IMR-90 (cell line): ENCODE measurements around the gene RBM15B. TPM values are rescaled to one million over a fixed set of nuclear protein-coding genes. Genes with fewer than 3 reads are reported as not detected.

Experiments used
- ATAC-seq: fragments of 200-7000 bp; cut with Tn5 transposase; 2 replicates; pipeline ENCODE4 v1.9.1; 2020; ENCODE audit warnings: low read depth, mild to moderate bottlenecking, moderate library complexity
- BruUV-seq: library from RNA; stranded (reverse); fragments of 400-500 nt; replicated peaks from 2 replicates; lab custom pipeline; 2021; lab: Mats Ljungman, UMichigan
- CTCF ChIA-PET: fragments of 300-600 bp; formaldehyde crosslinking; extraction: SDS; loops from one replicate; lab custom pipeline; 2021; ENCODE audit warnings: antibody characterized with exemption; lab: Yijun Ruan, JAX
- POLR2A ChIA-PET: fragments of 300-600 bp; sonication (Branson Sonifier 250); formaldehyde crosslinking; loops from one replicate; lab custom pipeline; 2022; ENCODE audit warnings: antibody characterized with exemption; ENCODE audit not compliant: unreplicated experiment; lab: Charles Lee
- DNase-seq: peaks from one replicate; pipeline ENCODE4 v3.0.0; 2013
- H2AFZ ChIP-seq: replicated peaks from 2 replicates; pipeline ENCODE3; 2013; ENCODE audit warnings: low read length, mild to moderate bottlenecking; ENCODE audit not compliant: poor library complexity
- H2AK5ac ChIP-seq: 2 replicates; pipeline ENCODE4 v1.6.1; 2013; ENCODE audit warnings: low read depth, low read length, inconsistent platforms
- H2AK9ac ChIP-seq: replicated peaks from 2 replicates; pipeline ENCODE3; 2013; ENCODE audit warnings: mild to moderate bottlenecking, low read depth, low read length, moderate library complexity; ENCODE audit not compliant: poor library complexity
- H2BK120ac ChIP-seq: 2 replicates; pipeline ENCODE4 v1.6.1; 2013; ENCODE audit warnings: low read depth, low read length, inconsistent platforms
- H2BK15ac ChIP-seq: 3 replicates; pipeline ENCODE4 v1.6.1; 2013; ENCODE audit warnings: low read depth, low read length, inconsistent platforms
- H2BK20ac ChIP-seq: 2 replicates; pipeline ENCODE4 v1.6.1; 2013; ENCODE audit warnings: low read depth, mild to moderate bottlenecking, inconsistent platforms, low read length, moderate library complexity
- H2BK5ac ChIP-seq: 2 replicates; pipeline ENCODE4 v1.6.1; 2013; ENCODE audit warnings: mild to moderate bottlenecking, low read depth, low read length, inconsistent platforms; ENCODE audit not compliant: poor library complexity, severe bottlenecking
- H3K14ac ChIP-seq: replicated peaks from 2 replicates; pipeline ENCODE4 v1.6.1; 2013; ENCODE audit warnings: low read depth, low read length, inconsistent platforms
- H3K18ac ChIP-seq: 2 replicates; pipeline ENCODE4 v1.6.1; 2013; ENCODE audit warnings: low read depth, low read length, control low read depth
- H3K23ac ChIP-seq: 2 replicates; pipeline ENCODE4 v1.6.1; 2013; ENCODE audit warnings: low read depth, low read length, inconsistent platforms
- H3K27ac ChIP-seq: 2 replicates; pipeline ENCODE4 v1.5.1; 2013; ENCODE audit warnings: mild to moderate bottlenecking, control low read depth, low read length; ENCODE audit not compliant: insufficient read depth
- H3K27me3 ChIP-seq: 2 replicates; pipeline ENCODE4 v1.6.1; 2013; ENCODE audit warnings: low read length; ENCODE audit not compliant: control insufficient read depth, insufficient read depth
- H3K36me3 ChIP-seq: 2 replicates; pipeline ENCODE4 v1.6.1; 2013; ENCODE audit warnings: low read length, mixed read lengths; ENCODE audit not compliant: control insufficient read depth, insufficient read depth
- H3K4ac ChIP-seq: 2 replicates; pipeline ENCODE4 v1.6.1; 2013; ENCODE audit warnings: low read depth, low read length, inconsistent platforms
- H3K4me1 ChIP-seq: 2 replicates; pipeline ENCODE4 v1.6.1; 2013; ENCODE audit warnings: low read length, mixed read lengths; ENCODE audit not compliant: control insufficient read depth, insufficient read depth
- H3K4me2 ChIP-seq: 2 replicates; pipeline ENCODE4 v1.6.1; 2013; ENCODE audit warnings: low read depth, mild to moderate bottlenecking, control low read depth, low read length, moderate library complexity
- H3K4me3 ChIP-seq: 2 replicates; pipeline ENCODE4 v1.5.1; 2013; ENCODE audit warnings: low read depth, mild to moderate bottlenecking, control low read depth, low read length, moderate library complexity; ENCODE audit not compliant: insufficient read depth
- H3K56ac ChIP-seq: 2 replicates; pipeline ENCODE4 v1.6.1; 2013; ENCODE audit warnings: low read length, inconsistent platforms; ENCODE audit not compliant: insufficient read depth; ENCODE audit errors: extremely low read depth
- H3K79me1 ChIP-seq, 2 experiments: 2 replicates each; pipeline ENCODE4 v1.6.1; 2013; ENCODE audit warnings: low read length in 2 of 2, inconsistent platforms in 1 of 2, low read depth in 1 of 2
- H3K9ac ChIP-seq: 2 replicates; pipeline ENCODE4 v1.6.1; 2013; ENCODE audit warnings: low read depth, low read length, control low read depth
- H3K9me1 ChIP-seq: 2 replicates; pipeline ENCODE4 v1.6.1; 2013; ENCODE audit warnings: low read length, inconsistent platforms; ENCODE audit not compliant: insufficient read depth
- H3K9me3 ChIP-seq: 2 replicates; pipeline ENCODE4 v1.6.1; 2013; ENCODE audit warnings: low read length; ENCODE audit not compliant: control insufficient read depth, insufficient read depth
- H4K20me1 ChIP-seq: 2 replicates; pipeline ENCODE4 v1.6.1; 2013; ENCODE audit warnings: low read length, inconsistent platforms; ENCODE audit not compliant: insufficient read depth
- H4K5ac ChIP-seq: 2 replicates; pipeline ENCODE4 v1.6.1; 2013; ENCODE audit warnings: mild to moderate bottlenecking, low read depth, low read length, control low read depth
- H4K8ac ChIP-seq, 2 experiments: 2 replicates each; pipeline ENCODE4 v1.6.1; 2013; ENCODE audit warnings: low read depth in 2 of 2, low read length in 2 of 2, control low read depth in 1 of 2, inconsistent platforms in 1 of 2
- H4K91ac ChIP-seq: 2 replicates; pipeline ENCODE4 v1.6.1; 2013; ENCODE audit warnings: low read depth, low read length, inconsistent platforms; ENCODE audit not compliant: insufficient read depth
- BHLHE40 ChIP-seq: fragments of 150-350 bp; IDR thresholded peaks from 2 replicates; pipeline ENCODE4 v1.6.1; 2016; ENCODE audit warnings: mild to moderate bottlenecking, low read depth, low read length
- CEBPB ChIP-seq: IDR thresholded peaks from 2 replicates; pipeline ENCODE4 v1.6.1; 2012; ENCODE audit warnings: low read depth, low read length, improper control_type of control experiment
- CHD1 ChIP-seq: IDR thresholded peaks from 2 replicates; pipeline ENCODE4 v1.6.1; 2012; ENCODE audit warnings: low read depth, low read length, improper control_type of control experiment
- FOS ChIP-seq: fragments of 150-350 bp; IDR thresholded peaks from 2 replicates; pipeline ENCODE4 v1.6.1; 2016; ENCODE audit warnings: low read depth, low read length
- MAFK ChIP-seq: IDR thresholded peaks from 2 replicates; pipeline ENCODE4 v1.6.1; 2012; ENCODE audit warnings: low read depth, low read length, improper control_type of control experiment
- MAZ ChIP-seq: IDR thresholded peaks from 2 replicates; pipeline ENCODE4 v1.6.1; 2012; ENCODE audit warnings: low read depth, mild to moderate bottlenecking, low read length, improper control_type of control experiment, moderate library complexity, borderline replicate concordance
- NFE2L2 ChIP-seq: fragments of 150-350 bp; IDR thresholded peaks from 2 replicates; pipeline ENCODE4 v1.6.1; 2016; ENCODE audit warnings: low read depth, mild to moderate bottlenecking, low read length
- RCOR1 ChIP-seq: IDR thresholded peaks from 2 replicates; pipeline ENCODE4 v1.6.1; 2012; ENCODE audit warnings: mild to moderate bottlenecking, low read length, improper control_type of control experiment; ENCODE audit not compliant: insufficient replicate concordance
- RFX5 ChIP-seq: IDR thresholded peaks from 2 replicates; pipeline ENCODE4 v1.8.0; 2012; ENCODE audit warnings: low read depth, mild to moderate bottlenecking, low read length, moderate library complexity
- SMC3 ChIP-seq: fragments of 150-350 bp; IDR thresholded peaks from 2 replicates; pipeline ENCODE4 v1.6.1; 2016; ENCODE audit warnings: low read depth, mild to moderate bottlenecking, antibody characterized with exemption, low read length, moderate library complexity
- WGBS, 2 experiments: methylation state at CpG; one replicate each; pipeline versions ENCODE4 v1.1.5 to v1.1.7; 2013; ENCODE audit warnings: missing lambda C conversion rate in 2 of 2; ENCODE audit not compliant: insufficient read length in 1 of 2; ENCODE audit errors: extremely low coverage in 2 of 2; 5-methylcytosine and 5-hydroxymethylcytosine counted together
- dilution Hi-C: fragments of 300-500 bp; cut with HindIII; formaldehyde crosslinking; loops from one replicate; pipeline ENCODE4 v1.14.3; 2018; ENCODE audit warnings: low sequenced_read_pairs; ENCODE audit not compliant: unreplicated experiment
- in situ Hi-C: fragments of 300-500 bp; cut with MboI; formaldehyde crosslinking; loops from 3 replicates; pipeline ENCODE4 v1.14.3; 2019; ENCODE audit warnings: low sequenced_read_pairs, inconsistent platforms, mixed read lengths
- intact Hi-C: fragments of 100-400 bp; cut with micrococcal nuclease; formaldehyde crosslinking; loops from 2 replicates; pipeline ENCODE4 v1.10.0; 2022
- polyA plus RNA-seq, 3 experiments: library from polyadenylated mRNA; depleted of rRNA; stranded (reverse); fragments of >200 nt; gene quantifications; 2 replicates each; pipeline ENCODE4 v1.2.3, GENCODE V29; 2012; ENCODE audit warnings: low replicate concordance in 1 of 3
- total RNA-seq: library from RNA; depleted of rRNA; stranded (reverse); fragments of >200 nt; gene quantifications from 2 replicates; pipeline ENCODE4 v1.2.3, GENCODE V29; 2012
- TF ChIP-seq, protein P1 (sequence below): conservative IDR thresholded peaks from 2 replicates; pipeline ENCODE4 v1.5.1; 2012; ENCODE audit warnings: mild to moderate bottlenecking, low read depth, low read length, improper control_type of control experiment

RBM15B gene
- total and polyA plus RNA-seq, 2 of the 4 experiments (the other 2 are of a cell fraction): 16.2 to 17.4 TPM

DNA sequence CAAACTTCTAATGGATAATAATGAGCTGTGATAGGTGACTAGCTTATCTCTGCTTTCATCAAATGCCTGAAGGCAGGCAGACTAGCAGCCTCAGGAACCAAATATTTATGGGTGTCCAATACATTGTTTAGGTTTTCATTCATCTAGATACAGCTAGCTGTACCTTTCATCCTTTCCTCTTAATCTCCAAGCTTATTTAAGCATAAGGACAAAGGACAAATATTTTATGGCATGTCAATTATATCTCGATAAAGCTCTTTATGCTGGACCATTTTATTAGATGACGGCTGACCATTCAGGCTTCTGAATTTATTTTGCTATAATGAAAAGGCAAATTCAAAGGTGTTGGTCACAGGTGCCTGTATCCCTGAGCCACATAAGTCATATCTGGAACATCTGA lies 16.9 kb downstream of the RBM15B start:
- no peak overlapping the region for H2AK9ac ChIP-seq
- H3K4me3 ChIP-seq: no peak overlapping the region
- TF ChIP-seq, protein P1, sequence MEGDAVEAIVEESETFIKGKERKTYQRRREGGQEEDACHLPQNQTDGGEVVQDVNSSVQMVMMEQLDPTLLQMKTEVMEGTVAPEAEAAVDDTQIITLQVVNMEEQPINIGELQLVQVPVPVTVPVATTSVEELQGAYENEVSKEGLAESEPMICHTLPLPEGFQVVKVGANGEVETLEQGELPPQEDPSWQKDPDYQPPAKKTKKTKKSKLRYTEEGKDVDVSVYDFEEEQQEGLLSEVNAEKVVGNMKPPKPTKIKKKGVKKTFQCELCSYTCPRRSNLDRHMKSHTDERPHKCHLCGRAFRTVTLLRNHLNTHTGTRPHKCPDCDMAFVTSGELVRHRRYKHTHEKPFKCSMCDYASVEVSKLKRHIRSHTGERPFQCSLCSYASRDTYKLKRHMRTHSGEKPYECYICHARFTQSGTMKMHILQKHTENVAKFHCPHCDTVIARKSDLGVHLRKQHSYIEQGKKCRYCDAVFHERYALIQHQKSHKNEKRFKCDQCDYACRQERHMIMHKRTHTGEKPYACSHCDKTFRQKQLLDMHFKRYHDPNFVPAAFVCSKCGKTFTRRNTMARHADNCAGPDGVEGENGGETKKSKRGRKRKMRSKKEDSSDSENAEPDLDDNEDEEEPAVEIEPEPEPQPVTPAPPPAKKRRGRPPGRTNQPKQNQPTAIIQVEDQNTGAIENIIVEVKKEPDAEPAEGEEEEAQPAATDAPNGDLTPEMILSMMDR: no peak
- TF ChIP-seq MAZ (no peak), FOS (no peak), BHLHE40 (no peak), MAFK (no peak), CEBPB (no peak), RFX5 (no peak), RCOR1 (no peak), CHD1 (no peak), NFE2L2 (no peak), SMC3 (no peak)
- no peaks in the 10 kb centered on the region for H3K27me3 ChIP-seq
- no peak overlapping the region for H2AK5ac ChIP-seq
- H4K5ac ChIP-seq: no peak overlapping the region
- peaks cover 16 to 18% of the 10 kb centered on the region in 2 experiments; a peak in 3 of 4 replicates for H3K79me1 ChIP-seq
- no peak overlapping the region for H3K4me2 ChIP-seq
- H3K4me1 ChIP-seq: no peaks in the 10 kb centered on the region
- H2BK120ac ChIP-seq: no peak overlapping the region
- H3K9me1 ChIP-seq: peaks cover 6% of the 10 kb centered on the region; the same call in 1 of the 2 replicates
- no peak overlapping the region for H2BK15ac ChIP-seq
- ChIA-PET CTCF (interaction anchor here (1.0 to 1.1 kb wide), 2 partner anchors 9 to 232 kb away, joined by 3 to 4 read pairs; no protein-coding TSS in a partner anchor), POLR2A (no interaction called here)
- no peak overlapping the region for H2BK20ac ChIP-seq
- H4K91ac ChIP-seq: no peak overlapping the region
- H3K9ac ChIP-seq: no peak overlapping the region
- no peak overlapping the region for H3K14ac ChIP-seq
- peaks cover 4% of the 10 kb centered on the region; the same call in 1 of the 2 replicates for H4K20me1 ChIP-seq
- no CpG with 5 or more reads among the region's 2 CpGs for WGBS, 2 experiments
- dilution Hi-C loops: no loop called here
- in situ Hi-C loops: no loop called here
- intact Hi-C loops: no loop called here
- no peak overlapping the region for H3K18ac ChIP-seq
- no peak overlapping the region for H3K56ac ChIP-seq
- DNase-seq (no peak), ATAC-seq (no peak)
- H2AFZ ChIP-seq: no peak overlapping the region
- H3K23ac ChIP-seq: no peak overlapping the region
- no peak overlapping the region for H4K8ac ChIP-seq
- no peaks in the 10 kb centered on the region for H3K9me3 ChIP-seq
- no peak overlapping the region for H3K4ac ChIP-seq
- no peak overlapping the region for H2BK5ac ChIP-seq
- no peak overlapping the region for H3K27ac ChIP-seq
- BruUV-seq: no TSS peak
- H3K36me3 ChIP-seq: peaks cover 18% of the 10 kb centered on the region
